Epidermal melanocyte (primary cell): ENCODE data around the gene CCNDBP1.
A peak's percentile ranks its signal among the peaks of the same experiment; 100 is the strongest.
"Not testable (repeated sequence)": the region's sequence is repeated elsewhere in the genome, so short reads cannot be mapped to it uniquely, and the experiment has no call there.

ENCODE experiments used
- DNase-seq: peaks from one replicate; pipeline ENCODE4 v3.0.0; 2011; ENCODE audit warnings: low spot score; ENCODE audit not compliant: insufficient read length

CCNDBP1 gene

GRCh38 chr15:43193710-43194109, 8.5 kb downstream of the CCNDBP1 start:
- DNase-seq = no peak

- DNase-seq = no peak
Measured at GRCh38 chr15:43194795-43195194, 9.6 kb downstream of the CCNDBP1 start.

- DNase-seq = no peak
Measured at GRCh38 chr15:43196760-43197548, 11.8 kb downstream of the CCNDBP1 start.

GRCh38 chr15:43197773-43198172, 12.6 kb downstream of the CCNDBP1 start:
- not testable (repeated sequence) for DNase-seq

GRCh38 chr15:43198556-43198955, 13.4 kb downstream of the CCNDBP1 start:
- not testable (repeated sequence) for DNase-seq

- no peak for DNase-seq
Measured at GRCh38 chr15:43198992-43199391, 13.8 kb downstream of the CCNDBP1 start.

- no peak for DNase-seq
Measured at GRCh38 chr15:43199945-43200488, 14.8 kb downstream of the CCNDBP1 start.

- DNase-seq = peak; percentile 34
Measured at GRCh38 chr15:43204016-43204901, 19.1 kb downstream of the CCNDBP1 start.

GRCh38 chr15:43206054-43206453, 20.9 kb downstream of the CCNDBP1 start:
- no peak for DNase-seq

- DNase-seq = no peak
Measured at GRCh38 chr15:43207024-43207423, 21.8 kb downstream of the CCNDBP1 start.

GRCh38 chr15:43208052-43209002, 23.1 kb downstream of the CCNDBP1 start:
- no peak for DNase-seq

GRCh38 chr15:43209059-43209824, 24.0 kb downstream of the CCNDBP1 start:
- no peak for DNase-seq

GRCh38 chr15:43210172-43210745, 25.1 kb downstream of the CCNDBP1 start:
- DNase-seq = no peak

- no peak for DNase-seq
Measured at GRCh38 chr15:43210807-43211206, 25.6 kb downstream of the CCNDBP1 start.

- DNase-seq = no peak
Measured at GRCh38 chr15:43211224-43211735, 26.1 kb downstream of the CCNDBP1 start.

GRCh38 chr15:43212299-43212698, 27.1 kb downstream of the CCNDBP1 start:
- no peak for DNase-seq

GRCh38 chr15:43212951-43213350, 27.7 kb downstream of the CCNDBP1 start:
- no peak for DNase-seq

- DNase-seq = no peak
Measured at GRCh38 chr15:43213466-43213865, 28.3 kb downstream of the CCNDBP1 start.

GRCh38 chr15:43214169-43214568, 29.0 kb downstream of the CCNDBP1 start:
- DNase-seq = no peak
